Stimulated activated CD4-positive, alpha-beta T cell treated with anti-CD3 and anti-CD28 coated beads, TNF-alpha, amount 100 ng/mL, for 1 hour (primary cell): ENCODE results near the gene STAT1.

Experiments
- DNase-seq, 3 donors: peaks; one replicate each; pipeline ENCODE4 v3.0.0-alpha.2; 2020; ENCODE audit warnings: low read depth in 3 of 3, low spot score in 1 of 3

The STAT1 gene

DNA sequence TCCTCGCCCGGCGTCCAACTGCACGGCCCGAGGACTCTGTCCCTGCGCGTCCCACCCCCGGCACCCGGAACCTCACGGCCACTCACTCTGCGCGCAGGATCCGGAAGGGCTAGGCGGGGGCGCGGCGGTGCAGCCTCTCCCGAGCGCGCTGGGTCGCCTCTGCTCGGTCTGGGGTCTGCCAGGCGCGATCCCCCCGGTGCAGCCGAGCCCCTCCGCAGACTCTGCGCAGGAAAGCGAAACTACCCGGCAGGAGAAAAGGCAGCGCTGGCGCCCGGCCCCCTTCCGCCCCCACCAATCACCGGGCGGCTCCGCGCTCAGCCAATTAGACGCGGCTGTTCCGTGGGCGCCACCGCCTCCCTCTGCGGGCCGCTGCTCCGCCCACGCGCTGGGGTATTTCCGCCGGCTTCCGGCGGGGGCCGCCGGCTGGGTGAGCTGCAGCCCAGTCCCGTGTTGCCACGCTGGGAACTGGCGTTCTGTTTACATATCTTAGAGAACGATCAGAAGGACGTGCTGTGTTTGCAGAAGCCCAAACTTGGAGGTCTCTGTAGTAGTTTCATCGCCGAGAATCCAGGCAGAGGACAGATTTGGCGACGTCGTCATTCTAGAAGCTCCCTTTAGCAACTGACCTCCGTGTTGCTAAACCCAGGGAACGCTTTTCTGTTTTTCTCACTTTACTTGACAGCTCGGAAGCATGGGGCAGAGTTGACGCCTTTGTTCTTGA is at the start of gene STAT1:
TSS of gene STAT1 (minus strand) at position 240 of the 721 bp plus-strand sequence. CDS start 4,168 bp downstream, outside the sequence.
- DNase-seq = peak; percentile 85 to 99 (median 95)

DNA sequence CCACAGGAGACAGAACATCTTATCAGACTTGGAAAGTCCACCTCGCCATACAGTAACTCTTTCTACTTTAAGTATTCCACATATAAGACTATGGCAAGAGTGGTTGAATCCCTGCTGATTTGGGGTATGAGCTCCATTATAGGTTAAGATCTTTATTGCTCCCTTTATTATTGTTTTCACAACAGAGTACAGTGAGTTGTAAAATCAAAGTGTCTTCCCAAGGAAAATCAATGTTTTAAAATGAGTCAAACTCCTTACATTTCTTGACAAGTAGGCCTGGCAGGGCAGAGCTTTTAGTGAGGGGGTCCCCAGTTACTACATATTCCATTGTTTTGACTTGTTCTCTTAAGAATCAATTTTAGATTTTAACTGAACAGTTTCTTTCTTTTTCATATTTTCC is 49.6 kb upstream of the STAT1 start:
- no peak for DNase-seq

GRCh38 chr2:191061381-191061980 is 47.5 kb upstream of the STAT1 start:
- no peak for DNase-seq

DNA sequence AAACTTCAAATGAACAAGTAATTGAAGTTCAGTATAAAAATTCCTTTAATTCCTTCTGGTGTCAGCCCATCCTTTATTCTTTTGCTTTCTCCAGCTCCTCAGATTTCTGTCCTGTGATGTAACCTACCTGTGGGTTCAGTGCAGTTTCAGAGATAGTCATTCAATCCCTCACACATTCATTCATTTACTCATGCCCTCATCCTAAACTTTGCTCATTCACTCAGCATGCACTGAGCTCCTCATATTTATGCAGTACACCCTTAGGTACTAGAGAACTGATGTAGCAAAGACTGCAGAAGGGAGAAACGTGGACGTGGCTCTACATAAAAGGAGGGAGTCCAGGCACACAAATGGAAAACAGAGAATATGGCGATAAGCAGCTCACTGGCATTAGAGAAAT is 45.3 kb upstream of the STAT1 start:
- DNase-seq = no peak

- no peak for DNase-seq
Measured at GRCh38 chr2:191056228-191056627, 42.3 kb upstream of the STAT1 start.

GRCh38 chr2:191053256-191053655 is 39.3 kb upstream of the STAT1 start:
- DNase-seq = no peak

DNA sequence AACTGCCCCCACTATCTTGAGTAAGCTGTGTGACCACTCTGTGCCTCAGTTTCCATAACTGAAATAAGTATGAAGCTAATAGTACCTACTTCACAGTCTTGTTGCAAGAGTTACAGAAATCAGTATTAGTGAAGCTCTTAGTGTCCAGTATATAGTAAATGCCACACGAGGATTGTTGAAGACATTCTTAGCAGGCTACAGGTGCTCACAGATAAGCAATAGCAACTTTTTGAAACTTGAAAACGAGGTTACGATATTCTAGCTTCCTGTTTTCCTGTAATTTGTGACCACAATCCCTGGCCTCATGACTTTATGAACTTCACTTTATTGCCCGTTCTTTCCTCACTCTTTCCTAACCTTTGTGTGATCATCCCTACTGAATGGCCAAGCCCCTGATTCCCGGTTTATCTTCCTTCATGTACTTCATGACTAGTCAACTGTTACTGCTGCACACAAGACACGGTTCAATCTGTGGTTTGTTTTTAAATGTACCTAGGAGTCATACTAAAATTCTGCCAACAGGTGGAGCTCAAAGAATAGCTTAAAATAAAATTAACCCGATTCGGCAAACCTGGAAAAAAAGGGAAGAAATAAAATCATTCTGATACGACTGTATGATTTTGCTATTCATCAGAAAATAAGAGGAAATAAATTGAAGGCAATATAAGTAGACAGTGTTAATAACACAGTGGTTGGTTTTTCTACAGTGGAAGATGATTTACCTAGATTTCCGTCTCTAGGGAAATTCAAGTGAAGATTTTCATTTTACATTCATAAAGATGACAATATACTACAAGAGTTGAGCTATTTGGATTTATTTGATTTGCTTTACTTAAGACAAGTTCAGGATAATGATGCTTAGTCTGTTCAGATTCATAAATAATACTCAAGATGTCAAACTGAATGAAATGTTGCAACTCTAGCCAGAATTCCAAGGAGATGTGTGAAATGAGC is 38.1 kb upstream of the STAT1 start:
- no peak for DNase-seq

GRCh38 chr2:191051177-191051576 is 37.2 kb upstream of the STAT1 start:
- no peak for DNase-seq

- no peak for DNase-seq
Measured at GRCh38 chr2:191050640-191050987, 36.6 kb upstream of the STAT1 start.

GRCh38 chr2:191049728-191050639 is 36.0 kb upstream of the STAT1 start:
- no peak for DNase-seq

GRCh38 chr2:191048073-191048472 is 34.1 kb upstream of the STAT1 start:
- no peak for DNase-seq

- DNase-seq = no peak
Measured at GRCh38 chr2:191045141-191045540, 31.2 kb upstream of the STAT1 start.

DNA sequence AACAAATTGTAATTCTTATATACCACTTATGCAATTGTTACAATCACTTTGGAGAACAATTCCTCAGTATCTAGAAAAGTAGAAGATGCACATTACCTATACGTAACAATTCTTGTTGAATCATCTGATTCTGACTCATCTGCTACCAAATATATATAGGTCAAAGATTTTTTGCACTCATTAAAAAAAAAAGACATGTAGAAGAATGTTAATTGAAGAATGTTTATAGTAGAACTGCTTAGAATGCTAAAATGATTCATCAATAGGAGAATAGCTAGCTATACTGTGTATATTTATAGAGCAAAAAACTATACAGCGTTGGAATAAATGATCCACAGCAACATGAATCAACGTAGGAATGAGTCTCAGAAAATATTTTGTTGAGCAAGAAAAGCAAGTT is 29.5 kb upstream of the STAT1 start:
- no peak for DNase-seq

GRCh38 chr2:191041418-191042161 is 27.6 kb upstream of the STAT1 start:
- no peak for DNase-seq

DNA sequence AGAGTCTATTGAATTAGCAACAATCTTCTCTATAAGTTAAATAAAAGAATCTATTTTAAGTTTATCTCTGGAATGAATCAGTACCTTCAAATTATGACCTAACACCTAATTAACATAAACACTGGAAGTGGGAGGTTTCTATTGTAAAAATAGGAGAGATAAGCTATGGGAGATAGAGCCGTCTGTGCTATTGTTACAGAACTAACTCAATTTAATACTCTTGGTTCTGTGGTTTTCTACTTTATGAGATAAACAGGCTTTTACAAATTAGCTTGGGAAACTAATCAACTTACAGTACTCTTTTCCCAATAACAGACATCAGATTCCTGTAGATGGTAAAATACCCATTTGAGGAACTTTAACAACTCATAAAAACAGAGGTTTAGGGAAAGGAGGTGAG is 25.6 kb upstream of the STAT1 start:
- no peak for DNase-seq

GRCh38 chr2:191038741-191039140 is 24.8 kb upstream of the STAT1 start:
- DNase-seq = no peak

- DNase-seq = no peak
Measured at GRCh38 chr2:191038241-191038725, 24.3 kb upstream of the STAT1 start.

DNA sequence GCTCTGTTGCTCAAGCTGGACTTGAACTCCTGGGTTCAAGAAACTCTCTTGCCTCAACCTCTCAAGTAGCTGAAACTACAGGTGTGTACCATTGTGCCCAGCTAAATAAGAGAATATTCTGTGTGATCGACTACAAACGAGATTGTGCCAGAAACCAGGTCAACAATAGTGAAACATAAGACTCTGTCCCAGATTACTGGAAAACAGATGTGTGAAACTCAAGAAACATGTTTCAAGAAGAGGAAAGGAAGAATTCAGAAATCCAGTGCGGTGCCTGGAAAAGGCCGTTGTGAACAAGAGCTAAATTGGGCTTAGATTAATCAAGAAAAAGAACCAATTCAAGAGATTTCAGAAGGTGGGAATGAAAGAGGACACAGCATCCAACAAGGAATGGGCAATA is 23.4 kb upstream of the STAT1 start:
- DNase-seq = no peak

GRCh38 chr2:191036363-191036762 is 22.4 kb upstream of the STAT1 start:
- DNase-seq = no peak
